Lower leg skin (tissue), 3 donors: ENCODE data around the gene AKAP3.

ENCODE experiments used
- POLR2A ChIP-seq, 2 donors: fragments of 450-650 bp; IDR thresholded peaks; one replicate each; pipeline ENCODE4 v1.6.1; 2016 to 2017; ENCODE audit warnings: antibody characterized with exemption in 2 of 2, mild to moderate bottlenecking in 1 of 2, moderate library complexity in 1 of 2
- TF ChIP-seq, protein P1 (sequence below), 3 donors: fragments of 450-650 bp; IDR thresholded peaks; one replicate each; pipeline ENCODE4 v1.5.1; 2016; ENCODE audit warnings: antibody characterized with exemption in 3 of 3, mild to moderate bottlenecking in 3 of 3, moderate library complexity in 2 of 3

DNA sequence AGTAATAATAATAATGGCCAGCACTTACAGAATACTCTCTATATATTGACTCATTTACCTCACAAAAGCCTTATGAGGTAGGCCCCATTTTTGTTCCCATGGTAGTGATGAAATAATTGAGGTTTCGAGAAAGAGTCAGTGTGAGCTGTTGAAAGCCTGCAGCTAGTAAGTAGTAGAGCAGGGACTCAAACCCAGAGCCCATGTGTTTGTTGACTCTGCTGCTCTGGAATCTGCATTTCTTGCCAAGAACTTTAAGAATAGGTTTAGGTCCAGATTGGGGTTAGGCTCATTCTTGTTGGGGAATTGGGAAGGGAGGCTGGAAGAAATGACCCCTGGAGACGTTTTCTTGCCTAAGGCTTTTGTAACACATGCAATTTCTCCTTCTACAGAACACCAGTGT is 58.9 kb downstream of the AKAP3 start:
- TF ChIP-seq, protein P1, sequence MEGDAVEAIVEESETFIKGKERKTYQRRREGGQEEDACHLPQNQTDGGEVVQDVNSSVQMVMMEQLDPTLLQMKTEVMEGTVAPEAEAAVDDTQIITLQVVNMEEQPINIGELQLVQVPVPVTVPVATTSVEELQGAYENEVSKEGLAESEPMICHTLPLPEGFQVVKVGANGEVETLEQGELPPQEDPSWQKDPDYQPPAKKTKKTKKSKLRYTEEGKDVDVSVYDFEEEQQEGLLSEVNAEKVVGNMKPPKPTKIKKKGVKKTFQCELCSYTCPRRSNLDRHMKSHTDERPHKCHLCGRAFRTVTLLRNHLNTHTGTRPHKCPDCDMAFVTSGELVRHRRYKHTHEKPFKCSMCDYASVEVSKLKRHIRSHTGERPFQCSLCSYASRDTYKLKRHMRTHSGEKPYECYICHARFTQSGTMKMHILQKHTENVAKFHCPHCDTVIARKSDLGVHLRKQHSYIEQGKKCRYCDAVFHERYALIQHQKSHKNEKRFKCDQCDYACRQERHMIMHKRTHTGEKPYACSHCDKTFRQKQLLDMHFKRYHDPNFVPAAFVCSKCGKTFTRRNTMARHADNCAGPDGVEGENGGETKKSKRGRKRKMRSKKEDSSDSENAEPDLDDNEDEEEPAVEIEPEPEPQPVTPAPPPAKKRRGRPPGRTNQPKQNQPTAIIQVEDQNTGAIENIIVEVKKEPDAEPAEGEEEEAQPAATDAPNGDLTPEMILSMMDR (IDR thresholded peaks at IDR 0.05): no peak
- no peak for TF ChIP-seq POLR2A (IDR thresholded peaks at IDR 0.05)
